AG20443 (cell line): ENCODE results near the gene OGDHL.
"Not testable (repeated sequence)": the region's sequence is repeated elsewhere in the genome, so short reads cannot be mapped to it uniquely, and the experiment has no call there.

ENCODE experiments used
- DNase-seq: peaks from one replicate; pipeline ENCODE4 v3.0.0; 2012; ENCODE audit warnings: low spot score, mixed read lengths

OGDHL gene

DNA sequence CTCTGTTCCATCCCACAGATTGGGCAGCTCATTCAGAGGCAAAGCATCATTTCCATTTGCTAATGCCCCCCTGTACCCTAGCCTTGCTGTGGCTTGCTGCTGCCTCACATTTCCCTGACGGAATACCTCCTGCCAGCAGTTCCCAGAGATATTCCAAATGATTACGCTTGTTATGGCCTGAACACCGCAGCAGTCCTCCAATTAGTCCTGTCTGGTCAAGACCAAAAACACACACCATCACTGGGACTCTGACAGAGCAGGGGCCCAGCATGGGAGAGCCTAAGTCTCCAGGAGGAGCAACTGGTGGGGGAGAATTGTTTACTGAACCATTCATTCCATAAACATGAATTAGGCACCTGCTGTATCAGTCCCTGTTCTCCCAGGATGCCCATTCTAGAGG lies 6.1 kb downstream of the OGDHL start:
- DNase-seq: peak; percentile 6

DNA sequence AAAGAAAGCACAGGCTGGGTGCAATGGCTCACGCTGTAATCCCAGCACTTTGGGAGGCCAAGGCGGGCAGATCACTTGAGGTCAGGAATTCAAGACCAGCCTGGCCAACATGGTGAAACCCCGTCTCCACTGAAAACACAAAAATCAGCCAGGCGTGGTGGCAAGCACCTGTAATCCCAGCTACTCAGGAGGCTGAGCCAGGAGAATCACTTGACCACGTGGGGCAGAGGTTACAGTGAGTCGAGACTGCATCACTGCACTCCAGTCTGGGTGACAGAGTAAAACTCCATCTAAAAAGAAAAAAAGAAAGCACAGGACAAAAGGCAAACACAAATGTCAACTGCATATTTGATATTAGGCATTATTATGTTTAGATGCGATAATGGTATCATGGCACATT lies 7.2 kb downstream of the OGDHL start:
- DNase-seq: not testable (repeated sequence)

DNA sequence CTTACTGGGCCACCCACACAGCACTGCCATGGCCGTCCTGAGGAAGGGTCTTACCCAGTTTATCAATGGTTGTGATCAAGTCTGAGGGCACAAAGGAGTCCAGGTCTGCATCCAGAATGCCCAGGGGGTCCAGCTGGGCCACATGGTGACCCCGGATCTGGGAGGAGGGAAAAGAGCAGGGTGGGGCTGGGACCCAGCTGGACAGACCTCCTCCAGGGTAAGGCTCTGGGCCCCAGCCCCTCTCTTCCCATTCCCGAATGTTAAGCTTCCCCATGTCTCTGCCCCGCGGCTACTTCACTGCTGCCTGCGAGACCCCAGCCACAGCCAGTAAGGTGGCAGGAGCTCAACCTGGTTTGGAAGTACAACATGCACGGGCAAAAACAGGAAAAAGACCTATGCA lies 9.5 kb downstream of the OGDHL start:
- no peak for DNase-seq

DNA sequence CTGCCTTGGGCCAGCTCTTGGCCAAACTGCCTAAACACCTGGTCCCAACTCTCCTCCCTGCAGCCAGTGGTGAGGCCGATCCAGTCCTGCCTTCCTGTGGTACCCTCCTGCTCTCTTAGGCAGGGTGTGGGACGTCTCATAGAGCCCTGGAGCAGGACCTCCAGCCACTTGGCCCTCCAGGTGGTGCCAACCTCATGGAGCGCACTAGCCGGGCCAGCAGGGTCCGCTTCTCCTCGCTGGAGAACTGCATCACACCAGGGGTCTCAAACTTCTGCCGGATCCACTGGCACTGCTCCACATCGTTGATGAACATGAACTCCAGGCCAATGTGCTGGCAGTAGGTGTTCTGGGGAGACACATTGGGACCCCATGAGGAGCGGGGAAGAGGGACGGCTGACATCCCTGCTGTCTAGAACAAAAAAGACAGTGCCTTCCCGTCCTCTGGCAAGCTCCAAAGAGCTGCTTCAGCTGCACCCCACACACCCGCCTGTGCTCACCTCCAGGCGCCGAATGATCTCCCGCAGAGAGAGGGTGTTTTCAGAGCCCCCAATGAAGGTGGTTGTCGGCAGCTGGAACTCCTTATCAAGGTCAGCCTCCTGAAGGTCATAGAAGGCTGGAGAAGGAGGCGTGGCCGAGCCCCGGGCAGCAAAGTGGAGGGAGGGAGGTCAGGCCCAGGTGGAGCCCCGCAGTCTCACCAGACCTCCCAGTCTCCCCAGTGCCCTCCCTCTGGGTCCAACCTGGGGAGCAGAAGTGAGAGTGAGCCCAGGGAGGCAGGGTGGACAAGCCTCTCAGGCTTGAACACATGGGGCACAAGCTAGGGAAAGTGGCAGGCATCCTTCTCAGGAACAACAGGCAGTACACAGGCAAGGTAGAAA lies 10.2 kb downstream of the OGDHL start:
- DNase-seq: peak; percentile 9

DNA sequence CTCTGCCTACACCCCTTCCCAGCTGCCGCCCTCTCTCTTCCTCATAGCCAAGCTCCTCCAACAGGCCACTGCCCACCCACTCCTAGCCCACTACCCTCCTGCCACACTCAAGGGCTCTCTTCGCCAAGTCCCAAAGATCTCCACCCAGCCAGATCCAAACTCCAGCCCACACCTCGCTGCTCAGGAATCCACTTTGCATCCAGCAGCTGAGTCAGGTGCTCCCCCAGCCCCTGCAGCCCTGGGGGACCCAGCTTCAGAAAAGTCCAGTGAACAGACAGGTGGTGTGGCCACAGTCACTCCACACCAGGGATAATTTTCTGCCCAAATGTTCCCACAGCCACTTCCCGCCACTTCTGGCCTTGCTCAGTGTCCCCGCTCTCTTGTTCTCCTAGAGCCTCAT lies 10.9 kb downstream of the OGDHL start:
- DNase-seq: no peak

DNA sequence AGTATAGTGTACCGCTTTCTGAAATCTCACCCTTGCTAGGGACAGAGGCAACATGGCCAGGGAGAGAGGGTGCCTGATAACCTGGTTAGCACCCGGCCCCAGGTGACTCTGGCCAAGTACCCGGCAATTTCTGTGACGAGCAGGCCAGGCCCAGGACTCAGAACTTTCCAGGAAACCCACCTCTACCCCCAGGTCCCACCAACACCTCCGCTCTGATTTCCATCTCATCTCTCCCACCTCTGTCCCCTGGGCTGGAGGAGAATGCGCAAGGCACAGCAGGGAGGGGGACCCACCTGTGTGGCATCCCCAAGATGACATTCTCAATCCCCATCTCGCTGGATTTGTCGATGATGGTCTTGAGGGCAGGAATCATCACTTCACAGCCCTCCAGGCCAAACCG lies 11.6 kb downstream of the OGDHL start:
- DNase-seq: peak; percentile 7

DNA sequence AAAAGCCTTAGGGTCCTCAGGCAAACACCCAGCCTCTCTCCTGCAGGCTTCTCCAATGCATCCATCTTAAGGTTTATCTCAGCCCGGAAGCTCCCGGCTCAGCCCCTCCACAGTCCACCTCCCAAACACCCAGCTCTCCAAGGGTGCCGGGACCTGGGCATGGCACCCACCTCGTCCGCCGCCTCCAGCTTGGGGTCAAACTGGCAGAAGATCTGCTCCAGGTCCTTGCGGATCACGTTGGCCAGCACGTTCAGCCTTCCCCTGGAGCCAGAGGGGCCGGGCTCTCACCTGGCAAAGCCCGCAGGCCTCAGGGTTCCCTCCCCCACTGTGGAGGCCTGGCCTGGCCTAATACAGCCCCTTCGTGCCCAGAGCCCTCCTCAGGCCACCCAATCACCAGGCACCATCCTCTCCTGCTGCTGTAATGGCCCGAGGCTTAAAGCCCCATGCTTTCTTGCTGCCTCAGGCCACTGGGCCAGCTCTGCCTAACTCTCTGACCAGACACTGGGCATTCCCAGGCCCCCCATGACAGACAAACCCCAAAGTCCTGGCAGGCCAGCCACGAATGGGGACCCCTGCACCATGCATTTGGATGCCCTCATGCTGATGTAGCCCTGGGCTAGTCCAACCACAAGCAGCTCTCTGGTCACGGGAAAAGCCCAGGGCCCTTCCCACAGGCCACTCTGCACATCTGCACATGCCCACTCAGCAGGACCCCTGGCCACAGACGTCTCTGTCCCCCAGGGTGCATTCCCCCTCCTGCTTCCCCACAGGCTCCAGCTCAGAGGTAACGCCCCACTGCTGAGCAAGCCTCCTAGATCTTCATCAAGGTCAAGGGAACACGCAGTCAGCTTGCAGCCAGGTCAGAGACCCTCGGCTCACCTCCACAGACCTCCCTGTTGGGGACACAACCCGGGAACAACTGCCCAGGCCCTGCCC lies 12.3 kb downstream of the OGDHL start:
- peak; percentile 7 for DNase-seq

DNA sequence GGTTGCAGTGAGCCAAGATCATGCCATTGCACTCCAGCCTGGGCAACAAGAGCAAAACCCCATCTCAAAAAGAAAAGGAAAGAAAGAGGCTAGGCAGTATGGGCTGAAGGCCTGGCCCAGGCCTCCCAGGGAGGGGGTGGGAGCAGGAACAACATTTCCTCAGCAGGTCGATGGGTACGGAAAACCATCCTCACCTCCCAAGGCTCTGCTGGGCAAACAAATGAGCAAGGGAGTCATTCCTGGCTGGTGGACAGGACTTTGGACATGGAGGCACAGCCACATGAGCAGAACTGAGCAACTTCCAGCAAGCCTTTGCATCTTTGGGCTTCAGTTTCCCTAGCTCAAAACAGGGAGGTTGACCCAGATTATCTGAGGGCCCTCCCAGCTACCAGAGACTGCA lies 13.0 kb downstream of the OGDHL start:
- no peak for DNase-seq

DNA sequence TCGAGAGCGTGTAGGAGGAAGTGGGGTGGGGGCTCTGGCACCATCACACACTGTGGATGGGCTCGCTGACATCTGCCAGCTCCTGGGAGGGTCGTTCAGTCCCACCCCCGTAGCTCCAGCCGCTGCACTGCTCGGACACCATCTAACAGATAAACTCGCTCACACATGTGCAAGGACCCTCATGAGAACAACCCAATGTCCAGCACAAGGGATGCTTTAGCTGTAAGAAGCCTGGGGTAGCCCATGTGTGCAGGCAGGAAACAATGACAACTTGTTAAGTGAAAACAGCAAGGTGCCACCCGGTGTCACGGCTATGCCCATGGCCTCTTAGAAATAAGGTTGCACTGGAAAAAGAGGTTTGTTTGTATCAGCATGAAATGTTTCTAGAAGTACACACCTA lies 14.1 kb downstream of the OGDHL start:
- no peak for DNase-seq

DNA sequence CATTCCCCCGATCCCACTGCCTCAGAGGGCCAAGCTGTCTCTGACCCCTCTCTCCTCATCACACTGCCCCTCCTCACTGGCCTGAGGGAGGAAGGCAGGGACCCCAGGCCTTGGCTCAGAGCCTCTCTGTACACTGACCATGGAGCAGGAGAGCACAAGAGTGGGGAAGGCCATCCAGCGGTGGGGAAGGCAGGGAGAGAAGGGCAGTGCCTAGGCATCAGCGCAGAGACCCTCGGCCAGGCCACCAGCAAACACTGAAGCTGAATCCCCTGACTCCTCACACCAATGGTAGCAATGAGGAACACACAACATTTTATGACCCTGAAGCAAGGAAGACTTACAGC lies 14.8 kb downstream of the OGDHL start:
- DNase-seq: no peak

DNA sequence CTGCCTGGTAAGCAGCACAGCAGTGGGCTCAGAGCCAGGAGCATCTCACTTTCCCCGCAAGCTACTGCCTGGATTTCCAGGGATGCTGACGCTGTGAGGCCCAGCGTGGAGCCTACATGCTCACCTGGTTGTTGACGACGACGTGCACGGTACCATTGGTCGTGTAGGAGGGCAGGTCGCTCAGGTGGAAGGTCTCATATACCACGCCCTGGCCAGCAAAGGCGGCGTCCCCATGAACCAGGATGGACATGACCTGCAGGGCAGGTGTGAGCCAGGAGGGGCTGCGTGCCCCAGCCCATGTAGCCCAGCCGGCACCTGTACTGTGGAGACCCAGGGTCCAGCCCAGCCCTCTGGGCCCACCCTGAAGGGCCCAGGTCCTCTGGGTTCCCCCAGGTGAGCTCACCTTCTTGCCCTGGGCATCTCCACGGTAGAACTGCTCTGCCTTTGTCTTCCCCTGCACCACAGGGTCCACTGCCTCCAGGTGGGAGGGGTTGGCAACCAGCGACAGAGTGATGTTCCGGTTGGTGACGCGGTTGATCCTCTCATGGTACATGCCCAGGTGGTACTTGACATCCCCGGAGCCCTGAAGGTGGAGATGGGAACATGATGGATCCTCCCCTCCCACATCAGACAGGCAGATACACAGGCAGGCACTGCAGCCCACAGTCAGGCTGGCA lies 15.4 kb downstream of the OGDHL start:
- DNase-seq: peak; percentile 6

DNA sequence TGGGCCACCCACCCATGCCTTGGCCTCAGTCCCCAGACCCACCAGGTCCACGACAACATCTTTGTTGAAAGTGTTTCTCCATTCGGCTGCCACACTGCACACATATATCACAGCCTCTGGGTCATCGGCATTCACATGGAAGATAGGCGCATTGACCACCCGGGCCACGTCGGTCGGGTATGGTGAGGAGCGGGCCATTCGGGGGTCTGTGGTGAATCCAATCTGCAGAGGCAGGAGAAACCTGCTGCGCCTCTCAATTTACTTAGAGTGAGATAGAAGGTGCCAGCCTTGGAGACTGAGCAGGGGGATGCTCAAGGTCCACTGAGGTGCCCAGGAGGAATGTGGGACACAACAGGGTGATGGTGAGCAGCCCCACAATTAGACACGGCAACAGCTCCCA lies 16.4 kb downstream of the OGDHL start:
- DNase-seq: peak; percentile 4

DNA sequence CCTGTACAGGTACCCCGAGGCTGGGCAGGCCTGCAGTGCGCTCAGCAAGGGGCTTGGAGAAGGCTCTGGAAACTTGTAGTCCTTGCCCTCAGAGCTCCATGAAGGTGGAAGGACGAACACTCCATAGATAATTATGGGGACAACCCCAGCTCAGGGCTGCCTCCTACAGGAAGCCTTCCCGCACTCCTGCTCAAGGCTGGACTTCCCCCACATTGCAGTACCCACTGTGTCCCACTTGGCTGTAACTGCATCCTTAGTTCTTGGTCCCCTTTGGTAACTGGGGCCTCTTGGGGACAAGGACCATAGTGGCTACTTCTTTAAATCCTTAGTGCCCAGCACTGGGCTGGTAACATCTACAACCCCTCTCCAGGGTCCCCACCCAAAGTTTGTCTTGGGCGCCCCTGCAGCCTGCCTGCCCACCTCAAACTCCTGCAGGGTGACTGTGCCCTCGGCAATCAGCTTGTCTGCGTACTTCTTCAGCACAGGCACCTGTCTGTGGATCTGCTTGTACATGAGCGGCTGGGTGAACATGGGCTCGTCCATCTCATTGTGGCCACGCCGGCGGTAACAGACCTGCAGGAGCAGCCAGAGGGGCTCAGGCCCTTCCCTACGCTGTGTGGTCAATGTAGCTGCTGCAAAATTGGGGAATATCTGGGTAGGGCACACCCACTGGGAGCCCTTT lies 17.1 kb downstream of the OGDHL start:
- DNase-seq: peak; percentile 4

DNA sequence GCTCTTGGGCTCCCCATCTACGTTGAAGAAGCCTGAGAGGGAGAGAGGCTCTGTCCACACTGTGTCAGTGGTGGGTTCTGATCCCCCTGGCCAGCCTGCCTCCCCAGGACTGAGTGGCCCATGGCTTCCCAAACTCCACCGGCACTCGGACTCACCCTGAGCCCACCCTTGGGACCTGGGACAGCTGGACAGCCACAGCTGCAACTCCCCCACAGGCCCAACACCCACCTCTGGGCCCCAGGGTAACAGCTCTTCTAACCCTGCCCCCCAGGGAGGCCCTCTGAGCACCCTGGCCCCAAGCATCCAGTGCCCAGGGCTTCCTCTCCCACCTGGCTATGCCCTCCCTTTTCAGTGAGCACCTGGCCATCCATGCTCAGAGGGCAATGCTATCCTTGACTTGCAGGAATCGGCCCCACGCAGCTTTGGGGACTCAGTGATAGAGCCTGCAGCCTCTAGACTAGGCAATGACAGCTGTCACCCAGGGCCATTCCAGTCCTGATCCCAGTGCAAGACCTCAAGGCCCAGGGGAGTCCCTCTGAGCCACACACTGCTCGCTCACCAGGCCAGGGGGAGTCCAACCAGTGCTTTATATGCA lies 17.9 kb downstream of the OGDHL start:
- peak; percentile 9 for DNase-seq

DNA sequence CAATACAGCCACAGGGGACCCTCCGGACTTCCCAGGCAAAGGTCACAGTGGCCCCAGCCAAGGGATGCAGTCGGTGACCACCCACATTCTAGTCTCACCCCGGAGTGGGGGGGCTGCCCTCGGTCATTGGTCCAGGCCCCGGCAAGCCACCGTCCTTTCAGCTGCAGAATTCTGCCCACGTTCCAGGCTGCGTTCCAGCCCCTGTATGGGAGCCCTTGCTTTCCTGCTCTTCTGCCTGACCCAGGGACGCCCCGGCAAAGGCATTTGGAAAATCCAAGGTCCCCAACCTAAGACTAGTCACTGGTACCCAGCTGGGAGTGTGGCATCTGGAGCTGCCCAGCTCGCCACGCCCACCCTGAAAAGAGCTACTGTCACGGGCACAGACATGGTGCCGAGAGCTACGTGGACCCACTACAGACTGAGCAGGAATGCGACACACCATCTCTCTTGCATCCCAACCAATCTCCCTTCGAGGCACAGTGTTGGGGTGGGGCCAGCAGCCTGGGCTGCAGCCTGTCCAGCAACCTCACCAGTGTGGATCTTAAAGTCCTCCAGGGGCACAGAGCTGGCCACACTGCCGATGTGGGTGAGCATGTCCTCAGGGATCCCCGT lies 18.6 kb downstream of the OGDHL start:
- DNase-seq: peak; percentile 9

DNA sequence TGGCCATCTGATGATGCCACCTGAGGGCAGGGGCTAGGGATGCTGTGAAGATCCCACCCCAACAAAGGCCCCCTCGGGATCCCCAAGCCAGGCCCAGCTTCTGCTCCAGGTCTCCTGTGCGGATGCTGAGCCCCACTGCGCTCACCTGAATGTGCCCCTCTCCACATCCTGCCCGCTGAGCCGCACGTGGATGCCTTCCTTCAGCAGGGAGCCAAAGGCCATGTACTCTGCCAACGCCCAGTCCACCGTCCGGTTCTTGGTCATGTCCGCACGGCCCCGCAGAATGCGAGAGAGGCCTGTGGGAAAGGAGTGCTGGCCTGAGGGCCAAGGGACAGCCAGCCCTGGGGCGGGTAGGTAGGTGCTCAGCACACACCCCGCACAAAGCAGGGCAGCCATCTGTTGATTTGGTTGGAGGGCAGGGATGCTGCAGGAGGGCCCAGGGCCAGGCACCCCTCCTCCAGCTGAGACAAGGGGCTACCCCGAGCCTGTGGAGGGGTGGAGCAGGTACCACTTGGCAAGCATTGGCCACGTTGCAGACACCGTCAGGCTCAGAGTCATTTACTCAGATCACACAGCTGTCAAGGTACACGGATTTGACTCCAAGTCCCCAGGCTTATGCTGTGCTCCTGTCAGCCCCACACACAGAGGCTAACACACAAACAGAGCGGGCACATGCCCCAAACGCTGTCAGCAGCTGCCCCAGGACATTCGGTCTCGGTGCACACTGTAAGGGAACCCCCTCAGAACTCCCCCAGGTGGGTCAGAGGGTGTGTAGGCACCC lies 19.2 kb downstream of the OGDHL start:
- DNase-seq: peak; percentile 11

DNA sequence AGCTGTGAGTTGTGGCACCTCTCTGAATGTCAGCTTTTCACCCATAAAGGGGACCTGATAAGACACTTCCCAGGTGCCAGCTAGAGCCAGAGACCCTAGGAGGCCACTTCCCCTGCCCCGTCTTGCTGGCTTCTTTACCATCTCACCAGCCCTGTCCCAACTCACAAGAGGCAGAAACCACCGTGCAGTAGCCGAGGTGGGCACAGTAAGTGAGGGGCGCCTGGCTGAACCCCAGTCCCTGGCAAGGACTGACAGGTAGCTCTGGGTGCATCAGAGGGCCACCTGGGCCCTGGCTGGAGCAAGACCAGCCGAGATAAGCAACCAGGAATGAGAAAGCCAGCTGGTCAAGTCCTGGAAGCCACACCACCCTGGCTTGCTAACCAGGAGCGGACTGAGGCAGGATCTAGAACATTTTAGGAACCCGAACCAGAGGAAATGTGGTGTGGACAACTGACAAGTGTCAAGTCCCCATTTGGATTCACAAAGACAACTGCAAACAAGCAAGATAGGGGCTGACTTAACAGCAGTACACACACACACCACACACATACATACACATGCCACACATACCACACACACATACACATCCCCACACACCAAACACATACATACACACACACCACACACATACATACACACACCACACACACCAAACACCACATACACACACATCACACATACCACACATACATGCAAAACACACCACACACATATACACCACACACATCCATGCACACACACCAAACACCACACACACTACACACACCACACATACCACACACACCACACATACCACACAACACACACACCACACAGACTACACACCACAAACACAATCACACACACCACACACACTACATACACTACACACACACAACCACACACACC lies 20.8 kb downstream of the OGDHL start:
- DNase-seq: peak; percentile 13

DNA sequence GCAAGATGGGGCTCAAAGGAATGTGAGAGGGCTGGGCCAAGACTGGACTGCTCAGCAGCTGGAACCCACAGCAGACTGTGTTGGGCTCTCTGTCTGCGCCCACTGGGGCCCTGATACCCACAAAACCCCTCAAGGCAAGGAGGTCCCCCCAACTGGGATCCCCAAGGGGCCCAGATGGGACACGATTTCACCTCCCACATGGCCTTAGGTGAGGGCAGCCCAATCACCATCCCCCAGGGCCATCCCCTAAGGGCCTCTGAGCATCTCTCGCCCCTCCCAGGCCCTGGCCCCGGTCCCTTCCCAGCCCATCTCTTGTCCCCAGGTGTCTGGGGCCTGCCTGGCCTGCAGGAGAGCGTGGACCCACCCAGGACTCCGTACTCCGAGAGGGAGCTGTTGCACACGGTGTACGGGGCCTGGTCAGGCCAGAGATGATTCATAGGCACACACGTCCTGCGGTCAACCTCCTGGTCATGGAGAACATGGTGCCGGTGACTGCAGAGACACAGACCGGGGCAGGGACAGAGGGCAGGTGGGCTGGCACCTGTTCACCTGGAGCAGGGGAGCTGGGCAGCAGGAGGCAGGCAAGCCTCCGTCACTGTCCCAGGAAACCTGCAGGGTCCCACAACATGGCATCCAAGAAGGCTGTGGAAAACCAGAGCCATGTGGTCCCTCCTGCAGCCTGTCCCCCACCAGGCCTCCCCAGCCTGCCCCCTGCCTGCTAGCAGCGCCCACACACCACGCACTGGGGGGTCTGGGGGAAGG lies 21.6 kb downstream of the OGDHL start:
- peak; percentile 7 for DNase-seq

DNA sequence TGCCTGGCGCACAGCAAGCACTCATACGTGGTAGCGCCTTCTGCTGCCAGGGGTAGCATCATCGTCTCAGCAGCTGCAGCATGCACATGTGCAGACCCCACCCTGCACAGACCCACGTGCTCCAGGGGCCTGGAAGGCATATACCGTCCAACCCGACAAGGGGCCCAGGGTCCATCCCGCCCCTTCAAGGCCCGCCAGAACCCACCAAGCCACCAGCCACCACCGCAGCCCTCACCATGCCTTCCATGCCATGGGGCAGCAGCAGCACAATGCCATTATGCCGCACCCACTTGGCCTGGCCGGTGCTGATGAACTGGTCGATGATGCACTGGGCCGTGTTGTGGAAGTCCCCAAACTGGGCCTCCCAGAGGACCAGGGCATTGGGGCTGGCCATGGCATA lies 22.7 kb downstream of the OGDHL start:
- DNase-seq: no peak
